DMS114 treated with DMSO at 0.1 percent for 48 hours (cell line): ENCODE measurements around the gene SLC45A2.
"Not testable (repeated sequence)": the region's sequence is repeated elsewhere in the genome, so short reads cannot be mapped to it uniquely, and the experiment has no call there.

Experiments
- DNase-seq: peaks from one replicate; lab custom pipeline; 2025; ENCODE audit not compliant: unreplicated experiment; lab: John Stamatoyannopoulos, UW

SLC45A2 gene

GRCh38 chr5:33929925-33930690 lies 54.4 kb downstream of the SLC45A2 start:
- no peak for DNase-seq

DNA sequence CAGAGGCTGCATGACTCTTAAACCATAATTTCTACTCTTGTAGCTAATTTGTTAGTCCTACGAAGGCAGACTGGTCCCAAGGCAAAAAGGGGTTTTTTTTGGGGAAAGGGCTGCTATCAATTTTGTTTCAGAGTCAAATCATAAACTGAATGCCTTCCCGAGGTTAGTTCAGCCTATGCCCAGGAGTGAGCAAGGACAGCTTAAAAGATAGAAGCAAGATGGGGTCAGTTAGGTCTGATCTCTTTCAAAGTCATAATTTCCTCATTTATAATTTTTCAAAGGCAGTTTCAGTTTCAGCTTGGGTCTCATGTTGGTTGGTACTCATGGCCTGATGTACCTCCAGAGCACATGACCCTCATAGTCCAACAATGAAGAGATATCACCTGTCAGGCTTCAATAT lies 56.2 kb downstream of the SLC45A2 start:
- no peak for DNase-seq

DNA sequence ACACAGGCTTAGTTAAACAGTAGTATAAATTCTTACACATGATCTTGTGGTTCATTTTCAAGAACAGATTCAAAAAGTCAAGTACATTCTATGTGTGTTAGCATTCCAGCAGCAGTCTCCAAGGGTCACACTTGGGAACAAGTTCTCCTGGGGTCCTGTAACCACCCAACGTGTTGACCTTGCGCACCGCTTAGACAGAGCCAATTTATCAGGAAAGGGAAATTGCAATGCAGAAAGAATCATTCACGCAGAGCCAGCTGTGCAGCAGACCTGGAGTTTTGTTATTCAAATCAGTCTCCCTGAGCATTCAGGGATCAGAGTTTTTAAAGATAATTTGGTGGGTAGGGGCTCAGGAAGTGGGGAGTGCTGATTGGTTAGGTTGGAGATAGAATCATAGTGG lies 56.8 kb downstream of the SLC45A2 start:
- DNase-seq: no peak

- no peak for DNase-seq
These were observed 59.2 kb downstream of the SLC45A2 start for GRCh38 chr5:33925278-33925677.

GRCh38 chr5:33921002-33921401 lies 63.5 kb downstream of the SLC45A2 start:
- no peak for DNase-seq

DNA sequence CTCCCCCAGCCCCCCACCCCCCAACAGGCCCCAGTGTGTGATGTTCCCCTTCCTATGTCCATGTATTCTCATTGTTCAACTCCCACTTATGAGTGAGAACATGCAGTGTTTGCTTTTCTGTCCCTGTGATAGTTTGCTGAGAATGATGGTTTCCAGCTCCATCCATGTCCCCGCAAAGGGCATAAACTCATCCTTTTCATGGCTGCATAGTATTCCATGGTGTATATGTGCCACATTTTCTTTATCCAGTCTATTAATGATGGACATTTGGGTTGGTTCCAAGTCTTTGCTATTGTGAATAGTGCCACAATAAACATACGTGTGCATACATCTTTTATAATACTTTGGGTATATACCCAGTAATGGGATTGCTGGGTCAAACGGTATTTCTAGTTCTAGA lies 69.6 kb downstream of the SLC45A2 start:
- not testable (repeated sequence) for DNase-seq

DNA sequence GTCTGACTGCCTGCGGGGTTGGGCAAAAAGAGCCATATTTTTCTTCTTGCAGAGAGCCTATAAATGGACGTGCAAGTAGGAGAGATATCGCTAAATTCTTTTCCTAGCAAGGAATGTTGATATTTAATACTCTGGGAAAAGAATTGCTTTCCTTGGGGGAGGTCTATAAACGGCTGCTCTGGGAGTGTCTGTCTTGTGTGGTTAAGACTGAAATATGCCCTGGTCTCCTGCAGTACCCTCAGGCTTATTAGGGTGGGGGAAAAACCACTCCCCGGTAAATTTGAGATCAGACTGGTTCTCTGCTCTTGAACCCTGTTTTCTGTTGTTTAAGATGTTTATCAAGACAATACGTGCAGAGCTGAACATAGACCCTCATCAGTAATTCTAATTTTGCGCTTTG lies 78.2 kb downstream of the SLC45A2 start:
- DNase-seq: not testable (repeated sequence)

GRCh38 chr5:33905381-33905780 lies 79.1 kb downstream of the SLC45A2 start:
- DNase-seq: no peak

DNA sequence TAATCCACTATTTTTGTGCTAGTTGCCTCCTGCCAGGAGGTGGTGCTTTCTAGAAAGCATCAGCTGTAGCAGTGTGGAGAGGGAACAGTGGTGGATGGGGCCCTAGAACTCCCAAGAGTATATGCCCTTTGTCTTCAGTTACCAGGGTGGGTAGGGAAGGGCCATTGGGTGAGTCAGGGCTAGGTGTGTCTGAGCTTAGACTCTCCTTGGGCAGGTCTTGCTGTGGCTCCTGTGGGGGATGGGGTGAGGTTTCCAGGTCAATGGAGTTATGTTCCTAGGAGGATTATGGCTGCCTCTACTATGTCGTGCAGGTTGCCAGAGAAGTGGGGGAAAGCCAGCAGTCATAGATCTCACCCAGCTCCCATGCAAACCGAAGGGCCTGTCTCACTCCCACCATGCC lies 81.4 kb downstream of the SLC45A2 start:
- no peak for DNase-seq

DNA sequence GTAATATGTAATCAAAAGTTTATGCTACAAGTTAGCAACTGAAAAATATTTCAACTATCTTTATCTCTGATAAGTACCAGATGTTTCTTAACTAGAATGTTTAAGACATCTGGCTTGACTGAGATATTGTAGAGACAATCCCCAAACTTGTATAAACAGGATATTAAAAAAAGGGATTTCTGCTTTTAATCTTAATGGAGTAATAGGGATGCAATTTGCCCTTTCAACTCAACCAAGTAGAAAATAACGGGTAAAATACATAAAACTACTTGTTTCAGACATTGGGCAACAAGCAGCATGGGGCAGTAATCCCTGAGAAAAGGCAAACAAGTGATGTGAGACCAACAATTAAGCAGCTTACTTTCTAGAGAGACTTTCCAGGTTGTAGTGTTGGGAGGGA lies 83.3 kb downstream of the SLC45A2 start:
- no peak for DNase-seq
